ENCODE measurements around the gene TMEM132A.
"Not testable (repeated sequence)": the region's sequence is repeated elsewhere in the genome, so short reads cannot be mapped to it uniquely, and the experiment has no call there.

The TMEM132A gene

DNA sequence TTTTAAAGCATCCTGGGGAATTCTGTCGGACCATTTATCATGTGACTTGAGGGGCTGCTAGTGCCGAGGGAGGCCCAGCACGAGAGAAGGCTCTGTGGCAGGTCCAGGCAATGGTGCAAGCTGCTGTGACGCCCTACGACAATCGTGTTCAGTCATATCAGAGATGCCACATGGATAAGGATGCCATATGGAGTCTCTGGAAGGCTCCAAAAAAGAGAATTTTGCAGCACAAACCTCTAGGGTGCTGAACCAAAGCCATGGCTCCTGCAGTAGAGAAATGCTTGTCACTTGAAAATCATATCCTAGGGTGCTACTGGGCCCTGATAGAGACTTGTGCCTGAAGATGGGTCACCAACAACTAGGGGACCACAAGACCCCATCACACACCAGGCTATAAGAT, 40.5 kb downstream of the TMEM132A start:
- DNase-seq (ENCODE audit: low read depth) = no peak

- DNase-seq (ENCODE audit: low read depth) = no peak
These were observed 42.6 kb downstream of the TMEM132A start for GRCh38 chr11:60966890-60967289.

DNA sequence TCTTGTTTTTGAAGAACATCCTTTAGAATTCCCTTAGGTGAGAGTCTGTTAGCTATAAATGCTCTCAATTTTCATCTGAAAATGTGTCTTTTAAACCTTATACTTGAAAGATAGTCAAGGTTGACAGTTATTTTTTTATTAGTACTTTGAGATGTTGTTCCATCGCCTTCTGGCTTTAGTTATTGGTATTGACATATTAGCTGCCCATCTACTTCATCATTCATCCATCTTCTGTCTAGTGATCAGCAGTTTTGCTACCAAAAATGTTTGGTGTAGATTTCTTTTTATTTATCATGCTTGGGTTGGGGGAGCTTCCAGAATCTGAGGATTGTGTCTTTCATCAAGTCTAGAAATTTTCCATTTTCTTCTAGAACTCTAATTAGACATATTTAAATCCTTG, 44.0 kb downstream of the TMEM132A start:
- no peak for DNase-seq (ENCODE audit: low read depth)

DNA sequence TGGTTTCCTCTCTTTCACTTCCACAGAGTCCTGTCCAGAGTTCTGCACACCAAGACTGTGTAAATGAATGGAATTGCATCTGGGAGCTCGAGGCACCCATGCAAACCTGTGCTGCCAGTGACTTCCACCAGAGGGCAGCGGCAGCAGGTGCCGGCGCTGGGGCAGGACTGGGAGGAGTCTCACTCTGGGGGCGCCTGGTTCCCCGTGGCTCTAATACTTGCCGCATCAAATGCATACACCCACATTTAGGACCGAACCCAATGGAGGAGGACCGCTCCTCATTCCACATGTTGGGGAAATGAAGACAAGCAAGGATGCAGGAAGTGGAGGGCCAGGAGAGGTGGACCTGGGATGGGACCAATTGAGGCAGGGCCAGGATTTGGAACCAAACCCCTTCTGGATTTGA, 46.1 kb downstream of the TMEM132A start:
- peak; percentile 68 for DNase-seq (ENCODE audit: low read depth)

GRCh38 chr11:60970890-60971289, 46.6 kb downstream of the TMEM132A start:
- DNase-seq (ENCODE audit: low read depth) = no peak

DNA sequence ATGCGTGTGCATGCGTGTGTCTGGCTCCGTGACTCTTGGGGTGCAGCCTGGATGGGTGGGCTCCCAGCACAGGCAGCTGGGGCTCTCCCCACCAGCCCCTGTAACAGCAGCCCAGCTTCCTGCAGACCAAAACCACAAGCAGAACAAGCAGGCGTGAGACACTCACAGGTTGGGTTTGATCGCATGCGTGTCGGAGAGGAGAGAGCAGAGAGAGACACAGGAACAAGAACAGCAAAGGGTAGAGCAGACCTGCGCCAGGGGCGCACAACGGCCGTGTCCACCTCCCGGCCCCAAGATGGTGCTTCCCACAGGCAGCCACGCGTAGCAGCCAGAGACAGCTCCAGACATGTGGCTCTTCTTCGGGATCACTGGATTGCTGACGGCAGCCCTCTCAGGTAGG, 47.3 kb downstream of the TMEM132A start, which contains the start of gene CD6:
Gene CD6 (plus strand): TSS at position 161 of the 400 bp plus-strand sequence. CDS start 186 bp downstream, at position 347.
- DNase-seq (ENCODE audit: low read depth) = peak; percentile 57

DNA sequence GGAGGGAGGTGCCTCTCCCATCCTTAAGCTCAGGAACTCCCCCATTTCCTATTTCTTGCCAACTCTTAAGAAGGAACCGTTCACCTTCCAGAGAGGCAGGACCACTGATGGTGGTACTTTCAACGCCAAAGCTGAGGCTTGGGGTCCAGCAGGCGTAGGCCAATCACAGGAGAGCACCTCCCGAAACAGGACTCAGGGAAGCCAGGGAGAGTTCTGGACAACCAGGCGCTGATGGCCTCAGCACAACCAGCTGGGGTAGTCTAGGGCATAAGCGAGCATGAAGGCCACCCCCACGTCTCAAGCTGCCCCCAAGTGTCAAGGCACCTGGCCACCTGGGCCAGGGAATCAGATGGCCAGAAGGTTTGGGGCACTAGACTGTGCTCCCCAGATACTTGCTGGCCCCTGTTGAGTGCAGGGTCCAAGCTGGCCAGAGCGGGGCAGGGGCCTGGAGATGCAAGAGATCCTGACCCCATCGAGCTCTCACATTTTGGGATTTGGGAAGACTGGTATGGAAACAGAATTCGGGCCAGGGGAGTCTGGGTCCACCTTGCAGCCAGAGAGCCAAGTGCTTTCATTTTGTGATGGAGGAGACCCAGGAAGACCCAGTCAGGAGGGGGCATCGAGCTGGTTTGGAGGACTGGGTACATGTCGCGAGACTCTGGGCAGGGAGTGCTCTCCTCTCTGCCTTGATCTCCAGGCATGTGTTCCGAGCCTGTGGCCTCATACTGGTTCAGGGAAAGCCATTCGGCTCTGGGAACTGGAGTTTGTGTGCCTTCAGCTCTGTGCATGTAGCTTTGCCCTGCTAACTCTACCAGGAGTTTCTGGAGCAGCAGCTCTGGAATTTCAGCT, 48.1 kb downstream of the TMEM132A start:
- no peak for DNase-seq (ENCODE audit: low read depth)

DNA sequence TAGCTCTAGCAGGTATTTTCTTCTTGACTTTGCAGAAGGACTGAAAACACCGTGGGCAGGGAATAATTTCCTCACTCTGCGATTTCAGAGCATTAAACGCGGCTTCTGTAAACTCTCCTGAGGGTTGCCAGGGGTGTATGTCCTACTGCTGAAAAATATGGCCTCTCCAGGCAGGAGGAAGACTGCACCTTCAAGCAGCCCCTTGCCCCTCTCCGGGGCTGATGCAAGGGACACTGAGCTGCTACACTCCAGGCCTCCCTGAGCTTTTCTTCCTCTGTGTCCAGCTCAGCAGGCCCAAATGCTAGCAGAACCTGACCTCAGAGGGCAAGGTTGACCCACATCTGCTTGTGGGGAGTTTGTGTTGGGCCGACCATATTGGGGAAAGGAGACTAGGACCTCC, 49.4 kb downstream of the TMEM132A start:
- no peak for DNase-seq (ENCODE audit: low read depth)

DNA sequence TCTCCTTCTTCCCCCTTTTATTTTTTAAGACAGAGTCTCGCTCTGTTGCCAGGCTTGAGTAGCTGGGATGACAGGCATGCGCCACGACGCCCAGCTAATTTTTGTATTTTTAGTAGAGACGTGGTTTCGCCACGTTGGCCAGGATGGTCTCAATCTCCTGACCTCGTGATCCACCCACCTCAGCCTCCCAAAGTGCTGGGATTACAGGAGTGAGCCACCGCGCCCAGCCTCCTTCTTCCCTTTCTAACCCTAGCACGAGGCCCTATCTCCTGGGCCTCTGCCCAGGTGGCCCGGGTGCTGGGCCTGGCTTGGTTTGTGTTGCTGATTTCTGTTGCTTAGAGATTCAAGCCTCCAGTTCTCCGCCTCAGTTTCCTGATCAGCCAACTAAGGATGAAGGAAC, 50.1 kb downstream of the TMEM132A start:
- not testable (repeated sequence) for DNase-seq (ENCODE audit: low read depth)

DNA sequence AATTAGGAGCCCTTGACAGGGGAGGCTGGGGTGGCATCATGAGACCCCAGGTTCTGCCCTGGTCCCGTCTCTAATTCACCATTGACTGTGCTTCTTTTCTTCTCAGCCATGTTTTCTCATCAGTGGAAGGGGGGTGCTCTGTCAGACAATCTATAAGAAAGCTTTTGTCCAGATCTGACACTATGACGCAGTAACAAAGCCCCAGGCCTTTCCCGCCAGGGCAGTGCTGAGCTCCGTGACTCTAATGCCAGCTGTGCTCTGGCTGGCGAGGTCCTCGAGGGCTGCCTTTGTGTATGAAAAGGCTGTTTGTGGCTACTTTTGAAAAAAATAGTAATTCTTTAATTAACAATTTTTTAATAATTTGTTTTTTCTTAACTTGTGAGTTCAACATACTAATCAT, 50.5 kb downstream of the TMEM132A start:
- no peak for DNase-seq (ENCODE audit: low read depth)

DNA sequence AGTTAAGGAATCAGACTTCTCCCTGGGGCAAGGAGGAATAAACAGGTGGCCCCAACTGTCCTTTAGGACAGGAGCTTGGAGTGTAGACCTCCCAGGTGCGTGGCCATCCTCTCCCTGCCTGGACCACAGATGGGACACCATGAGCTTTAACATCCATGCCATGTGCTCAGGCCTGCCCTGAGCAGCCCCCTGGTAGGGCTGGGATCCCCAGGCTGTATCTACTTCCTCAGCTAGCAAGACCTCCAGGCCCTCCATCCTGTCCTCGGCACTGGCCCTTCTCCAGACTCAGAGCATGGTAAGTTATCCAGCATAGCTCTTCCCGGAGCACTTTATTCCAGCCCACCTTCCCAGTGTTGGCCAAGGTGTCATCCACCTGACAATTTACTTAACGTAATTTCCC, 53.0 kb downstream of the TMEM132A start:
- DNase-seq (ENCODE audit: low read depth) = no peak

GRCh38 chr11:60977836-60978235, 53.6 kb downstream of the TMEM132A start:
- DNase-seq (ENCODE audit: low read depth) = no peak

DNA sequence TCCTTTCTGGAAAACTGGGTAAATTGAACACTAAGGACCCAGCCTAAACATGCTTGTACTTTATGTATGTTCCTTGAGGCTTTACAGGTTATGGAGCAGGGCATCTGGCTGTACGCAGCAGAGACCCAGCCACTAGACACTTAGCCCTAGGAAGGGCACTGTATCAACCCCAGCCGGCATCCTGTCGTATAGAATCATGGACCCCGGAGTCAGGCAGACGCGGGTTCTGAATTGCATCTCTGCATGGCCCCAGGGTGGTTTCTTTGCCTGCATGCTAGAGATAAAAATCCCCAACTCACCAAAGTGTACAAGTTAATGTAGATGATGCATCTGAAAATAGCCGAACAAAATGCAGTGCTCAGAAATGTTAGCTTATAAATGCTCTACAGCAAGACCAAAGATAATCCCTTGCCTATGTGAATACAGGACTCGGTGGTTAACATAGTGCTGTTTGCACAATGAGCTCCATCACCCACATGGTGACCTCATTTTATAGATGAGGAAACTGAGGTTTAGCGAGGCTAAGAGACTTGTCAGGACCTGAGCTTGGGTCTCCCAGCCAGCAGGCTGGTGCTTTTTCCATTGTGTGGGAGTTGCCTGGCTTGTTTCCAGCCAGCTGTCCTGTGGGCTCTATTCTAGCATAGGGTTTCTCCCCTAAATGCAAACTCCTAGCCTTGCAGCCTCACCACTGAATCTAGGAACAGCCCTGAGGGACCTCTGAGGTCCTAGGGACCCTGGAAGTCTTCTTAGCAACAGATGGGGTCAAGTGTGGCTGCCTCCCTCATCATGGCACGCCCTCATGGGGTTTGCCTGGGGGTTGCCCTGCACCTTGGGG, 54.5 kb downstream of the TMEM132A start:
- DNase-seq (ENCODE audit: low read depth) = peak; percentile 49

DNA sequence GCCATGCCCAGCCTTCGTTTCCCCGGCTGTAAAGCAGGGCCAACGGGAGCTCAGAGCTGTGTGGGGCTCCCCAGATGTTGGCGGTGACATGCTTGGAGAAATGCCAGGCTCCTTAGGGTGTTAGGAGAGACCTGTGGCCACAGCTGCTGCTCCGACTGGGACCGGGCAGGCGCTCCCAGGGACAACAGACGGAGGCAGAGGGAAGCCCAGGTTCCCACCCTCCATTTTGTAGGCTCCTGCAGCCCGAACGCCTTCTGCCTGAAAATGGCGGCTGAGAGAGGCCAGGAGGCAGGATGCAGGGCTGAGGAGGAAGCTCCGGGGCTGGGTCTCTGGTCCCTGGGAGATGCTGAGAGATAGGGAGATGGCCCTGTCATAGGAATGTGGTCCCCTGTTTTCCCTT, 57.3 kb downstream of the TMEM132A start:
- DNase-seq (ENCODE audit: low read depth) = no peak

DNA sequence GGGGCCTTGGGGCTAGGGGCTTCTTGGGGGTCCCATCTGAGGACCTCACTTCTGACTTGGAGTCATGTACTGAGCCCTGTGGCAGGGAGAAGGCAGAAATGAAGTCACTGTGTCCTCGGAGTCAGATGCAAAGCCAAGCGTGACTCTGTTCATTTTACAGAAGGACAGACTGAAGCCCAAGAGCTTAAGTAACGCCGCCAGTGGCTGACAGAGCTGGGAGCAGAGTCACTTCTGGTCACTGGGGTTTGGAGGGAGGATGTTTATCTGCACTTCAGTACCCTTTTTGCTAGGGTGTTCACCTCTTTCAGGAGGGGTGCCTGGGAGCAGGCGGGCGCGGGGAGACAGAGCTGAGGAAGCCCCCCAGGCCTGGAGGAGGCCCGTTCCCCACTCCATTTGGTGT, 57.9 kb downstream of the TMEM132A start:
- DNase-seq (ENCODE audit: low read depth) = no peak

- no peak for DNase-seq (ENCODE audit: low read depth)
These were observed 59.9 kb downstream of the TMEM132A start for GRCh38 chr11:60984149-60984548.

- no peak for DNase-seq (ENCODE audit: low read depth)
These were observed 60.4 kb downstream of the TMEM132A start for GRCh38 chr11:60984636-60985035.

- no peak for DNase-seq (ENCODE audit: low read depth)
These were observed 61.2 kb downstream of the TMEM132A start for GRCh38 chr11:60985501-60985900.

DNA sequence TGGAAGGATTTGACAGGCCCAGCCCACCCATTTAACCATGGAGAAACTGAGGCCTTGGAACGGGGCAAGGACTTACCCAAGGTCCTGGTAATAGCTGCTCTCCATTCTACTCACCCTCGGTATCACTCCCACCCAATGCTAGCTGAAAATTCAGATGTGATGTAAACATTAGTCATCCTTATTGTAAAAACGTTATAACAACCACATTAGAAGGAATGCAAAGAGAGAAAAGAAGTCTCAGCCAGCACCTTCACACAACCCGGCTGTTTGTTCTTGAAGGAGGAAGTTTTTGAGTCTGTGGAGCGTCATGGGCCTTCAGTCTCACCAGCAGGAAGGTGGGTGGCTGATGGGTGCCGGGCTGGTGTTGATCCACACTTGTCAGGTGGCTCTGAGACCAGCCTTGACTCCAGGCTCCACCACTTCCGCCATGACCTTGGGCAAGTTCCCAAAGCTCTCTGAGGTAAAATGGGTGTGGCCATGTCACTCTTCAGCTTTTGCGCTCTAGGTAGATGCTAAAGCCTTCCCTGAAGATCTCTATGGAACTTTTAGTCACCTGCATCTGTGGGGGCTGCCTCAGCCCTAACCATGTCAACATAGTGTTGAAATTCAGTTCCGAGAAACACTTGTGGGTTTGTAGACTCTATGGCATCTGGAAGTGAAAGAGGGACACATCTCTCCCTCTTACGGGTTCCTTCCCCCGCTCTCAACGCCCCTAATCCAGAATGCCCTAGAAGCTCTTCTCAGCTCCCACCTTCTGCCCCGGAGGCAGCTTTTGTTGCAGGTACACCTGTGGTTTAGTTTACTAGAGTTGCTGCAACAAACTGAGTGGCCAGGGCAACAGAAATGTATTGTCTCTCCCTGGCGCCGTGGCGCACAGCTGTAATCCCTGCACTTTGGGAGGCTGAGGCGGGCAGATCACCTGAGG, 62.0 kb downstream of the TMEM132A start:
- DNase-seq (ENCODE audit: low read depth) = peak; percentile 86
